HEK293 (cell line): ENCODE results near the gene NDUFC2.

ENCODE experiments used
- ELK4 ChIP-seq: IDR thresholded peaks from 2 replicates; pipeline ENCODE4 v1.6.1; 2011; ENCODE audit warnings: mild to moderate bottlenecking, low read depth, low read length, borderline replicate concordance
- FEZF1 ChIP-seq: fragments of 450-650 bp; formaldehyde crosslinking; IDR thresholded peaks from 2 replicates; pipeline ENCODE4 v1.5.1; 2016; ENCODE audit warnings: missing biosample characterization, missing genetic modification characterization
- HOXD13 ChIP-seq: sonication (generic); formaldehyde crosslinking; IDR thresholded peaks from 2 replicates; pipeline ENCODE4 v1.8.0; 2022; ENCODE audit warnings: missing genetic modification reagents, borderline replicate concordance
- PRDM1 ChIP-seq: fragments of 450-650 bp; formaldehyde crosslinking; IDR thresholded peaks from 2 replicates; pipeline ENCODE4; 2016; ENCODE audit warnings: missing biosample characterization, missing genetic modification characterization
- PRDM10 ChIP-seq: fragments of 450-650 bp; formaldehyde crosslinking; IDR thresholded peaks from 2 replicates; pipeline ENCODE4 v1.5.1; 2016; ENCODE audit warnings: missing biosample characterization, missing genetic modification characterization
- SP3 ChIP-seq: fragments of 450-650 bp; formaldehyde crosslinking; IDR thresholded peaks from 2 replicates; pipeline ENCODE4 v1.5.1; 2016; ENCODE audit warnings: missing biosample characterization, missing genetic modification characterization
- SP7 ChIP-seq: fragments of 450-650 bp; formaldehyde crosslinking; IDR thresholded peaks from 2 replicates; pipeline ENCODE4 v1.5.1; 2016; ENCODE audit warnings: missing biosample characterization, missing genetic modification characterization
- WT1 ChIP-seq: fragments of 450-650 bp; formaldehyde crosslinking; IDR thresholded peaks from 2 replicates; pipeline ENCODE4 v1.5.1; 2016; ENCODE audit warnings: missing biosample characterization, missing genetic modification characterization
- ZBTB6 ChIP-seq: fragments of 450-650 bp; formaldehyde crosslinking; IDR thresholded peaks from 2 replicates; pipeline ENCODE4 v1.5.1; 2017; ENCODE audit warnings: missing biosample characterization, missing genetic modification characterization
- ZFP41 ChIP-seq: fragments of 450-650 bp; formaldehyde crosslinking; IDR thresholded peaks from 2 replicates; pipeline ENCODE4 v1.5.1; 2016; ENCODE audit warnings: missing biosample characterization, missing genetic modification characterization, borderline replicate concordance
- ZNF175 ChIP-seq: fragments of 450-650 bp; formaldehyde crosslinking; IDR thresholded peaks from 2 replicates; pipeline ENCODE4 v1.5.1; 2016; ENCODE audit warnings: missing biosample characterization, missing genetic modification characterization
- ZNF202 ChIP-seq: fragments of 450-650 bp; formaldehyde crosslinking; IDR thresholded peaks from 2 replicates; pipeline ENCODE4 v1.5.1; 2016; ENCODE audit warnings: missing biosample characterization, missing genetic modification characterization, borderline replicate concordance
- ZNF239 ChIP-seq: fragments of 450-650 bp; formaldehyde crosslinking; IDR thresholded peaks from 2 replicates; pipeline ENCODE4 v1.5.1; 2016; ENCODE audit warnings: missing biosample characterization, missing genetic modification characterization
- ZNF292 ChIP-seq: fragments of 450-650 bp; formaldehyde crosslinking; IDR thresholded peaks from 2 replicates; pipeline ENCODE4 v1.5.1; 2016; ENCODE audit warnings: low read depth, missing biosample characterization, missing genetic modification characterization, borderline replicate concordance
- ZNF341 ChIP-seq: fragments of 450-650 bp; formaldehyde crosslinking; IDR thresholded peaks from 2 replicates; pipeline ENCODE4; 2016; ENCODE audit warnings: low read depth, missing biosample characterization, missing genetic modification characterization
- ZNF366 ChIP-seq: fragments of 450-650 bp; formaldehyde crosslinking; conservative IDR thresholded peaks from 2 replicates; pipeline ENCODE4 v1.5.1; 2016; ENCODE audit warnings: missing biosample characterization, missing genetic modification characterization
- ZNF521 ChIP-seq: fragments of 450-650 bp; formaldehyde crosslinking; IDR thresholded peaks from 2 replicates; pipeline ENCODE4 v1.5.1; 2017; ENCODE audit warnings: missing biosample characterization, mild to moderate bottlenecking, missing genetic modification characterization
- ZNF639 ChIP-seq: fragments of 450-650 bp; formaldehyde crosslinking; IDR thresholded peaks from 2 replicates; pipeline ENCODE4 v1.5.1; 2016; ENCODE audit warnings: missing biosample characterization, missing genetic modification characterization
- ZNF660 ChIP-seq: fragments of 450-650 bp; IDR thresholded peaks from 2 replicates; pipeline ENCODE4 v1.5.1; 2018; ENCODE audit warnings: missing biosample characterization, mild to moderate bottlenecking, missing genetic modification characterization
- ZNF692 ChIP-seq: fragments of 450-650 bp; formaldehyde crosslinking; IDR thresholded peaks from 2 replicates; pipeline ENCODE4 v1.5.1; 2016; ENCODE audit warnings: missing biosample characterization, missing genetic modification characterization
- ZNF843 ChIP-seq: fragments of 450-650 bp; formaldehyde crosslinking; IDR thresholded peaks from 2 replicates; pipeline ENCODE4 v1.5.1; 2016; ENCODE audit warnings: missing biosample characterization, missing genetic modification characterization
- ZSCAN5A ChIP-seq: fragments of 450-650 bp; formaldehyde crosslinking; IDR thresholded peaks from 2 replicates; pipeline ENCODE4 v1.5.1; 2016; ENCODE audit warnings: missing biosample characterization, missing genetic modification characterization
- TF ChIP-seq, protein P1 (sequence below): fragments of 450-650 bp; IDR thresholded peaks from 2 replicates; pipeline ENCODE4 v1.5.1; 2018; ENCODE audit warnings: missing biosample characterization, mild to moderate bottlenecking, missing genetic modification characterization
- TF ChIP-seq, protein P2 (sequence below): fragments of 450-650 bp; formaldehyde crosslinking; IDR thresholded peaks from 2 replicates; pipeline ENCODE4 v1.5.1; 2016; ENCODE audit warnings: missing biosample characterization, missing genetic modification characterization
- TF ChIP-seq, protein P3 (sequence below): fragments of 450-650 bp; formaldehyde crosslinking; IDR thresholded peaks from 2 replicates; pipeline ENCODE4 v1.5.1; 2016; ENCODE audit warnings: missing biosample characterization, missing genetic modification characterization

The NDUFC2 gene

GRCh38 chr11:78074756-78075155, 4.9 kb downstream of the NDUFC2 start (continued):
- TF ChIP-seq ZSCAN5A (tag by site-specific recombination): no peak
- no peak for TF ChIP-seq HOXD13 (CRISPR knock-in tag)
- TF ChIP-seq ZNF202 (tag by site-specific recombination): no peak
- peak; percentile 86 for TF ChIP-seq PRDM1 (tag by site-specific recombination)
- TF ChIP-seq ZNF521 (tag by site-specific recombination): no peak
- TF ChIP-seq FEZF1: 0 out of 2 replicates have a peak, but pooled peaks have one; percentile 8
- TF ChIP-seq ZNF660 (tag by site-specific recombination): 0 out of 2 replicates have a peak, but pooled peaks have one; percentile 47
- no peak for TF ChIP-seq ZNF341 (tag by site-specific recombination)
- TF ChIP-seq, protein P1, sequence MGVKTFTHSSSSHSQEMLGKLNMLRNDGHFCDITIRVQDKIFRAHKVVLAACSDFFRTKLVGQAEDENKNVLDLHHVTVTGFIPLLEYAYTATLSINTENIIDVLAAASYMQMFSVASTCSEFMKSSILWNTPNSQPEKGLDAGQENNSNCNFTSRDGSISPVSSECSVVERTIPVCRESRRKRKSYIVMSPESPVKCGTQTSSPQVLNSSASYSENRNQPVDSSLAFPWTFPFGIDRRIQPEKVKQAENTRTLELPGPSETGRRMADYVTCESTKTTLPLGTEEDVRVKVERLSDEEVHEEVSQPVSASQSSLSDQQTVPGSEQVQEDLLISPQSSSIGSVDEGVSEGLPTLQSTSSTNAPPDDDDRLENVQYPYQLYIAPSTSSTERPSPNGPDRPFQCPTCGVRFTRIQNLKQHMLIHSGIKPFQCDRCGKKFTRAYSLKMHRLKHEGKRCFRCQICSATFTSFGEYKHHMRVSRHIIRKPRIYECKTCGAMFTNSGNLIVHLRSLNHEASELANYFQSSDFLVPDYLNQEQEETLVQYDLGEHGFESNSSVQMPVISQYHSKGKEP: no peak
- peak; percentile 47; the same call in 1 of the 2 replicates for TF ChIP-seq ZNF366 (tag by site-specific recombination)
- TF ChIP-seq ZNF292: no peak
- TF ChIP-seq ZNF239 (tag by site-specific recombination): no peak
- TF ChIP-seq, protein P2, sequence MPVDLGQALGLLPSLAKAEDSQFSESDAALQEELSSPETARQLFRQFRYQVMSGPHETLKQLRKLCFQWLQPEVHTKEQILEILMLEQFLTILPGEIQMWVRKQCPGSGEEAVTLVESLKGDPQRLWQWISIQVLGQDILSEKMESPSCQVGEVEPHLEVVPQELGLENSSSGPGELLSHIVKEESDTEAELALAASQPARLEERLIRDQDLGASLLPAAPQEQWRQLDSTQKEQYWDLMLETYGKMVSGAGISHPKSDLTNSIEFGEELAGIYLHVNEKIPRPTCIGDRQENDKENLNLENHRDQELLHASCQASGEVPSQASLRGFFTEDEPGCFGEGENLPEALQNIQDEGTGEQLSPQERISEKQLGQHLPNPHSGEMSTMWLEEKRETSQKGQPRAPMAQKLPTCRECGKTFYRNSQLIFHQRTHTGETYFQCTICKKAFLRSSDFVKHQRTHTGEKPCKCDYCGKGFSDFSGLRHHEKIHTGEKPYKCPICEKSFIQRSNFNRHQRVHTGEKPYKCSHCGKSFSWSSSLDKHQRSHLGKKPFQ (tag by site-specific recombination): 0 out of 2 replicates have a peak, but pooled peaks have one; percentile 29
- TF ChIP-seq ZNF175: no peak
- peak; percentile 32; the same call in 1 of the 2 replicates for TF ChIP-seq SP7 (tag by site-specific recombination)
- TF ChIP-seq, protein P3, sequence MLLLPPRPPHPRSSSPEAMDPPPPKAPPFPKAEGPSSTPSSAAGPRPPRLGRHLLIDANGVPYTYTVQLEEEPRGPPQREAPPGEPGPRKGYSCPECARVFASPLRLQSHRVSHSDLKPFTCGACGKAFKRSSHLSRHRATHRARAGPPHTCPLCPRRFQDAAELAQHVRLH (tag by site-specific recombination): no peak
- no peak for TF ChIP-seq SP3
- TF ChIP-seq WT1 (tag by site-specific recombination): no peak
- TF ChIP-seq ZBTB6 (tag by site-specific recombination): no peak
- TF ChIP-seq PRDM10: 0 out of 2 replicates have a peak, but pooled peaks have one; percentile 22
- 0 out of 2 replicates have a peak, but pooled peaks have one; percentile 22 for TF ChIP-seq ZNF692
- no peak for TF ChIP-seq ELK4
- TF ChIP-seq ZNF639 (tag by site-specific recombination): 0 out of 2 replicates have a peak, but pooled peaks have one; percentile 41
- TF ChIP-seq ZNF843 (tag by site-specific recombination): 0 out of 2 replicates have a peak, but pooled peaks have one; percentile 23
- TF ChIP-seq ZFP41 (tag by site-specific recombination): no peak
